Kidney glomerular epithelial cell (primary cell): ENCODE results near the gene RNF208.

Experiments used
- DNase-seq: peaks from one replicate; lab custom pipeline; 2025; lab: John Stamatoyannopoulos, UW

Gene RNF208

DNA sequence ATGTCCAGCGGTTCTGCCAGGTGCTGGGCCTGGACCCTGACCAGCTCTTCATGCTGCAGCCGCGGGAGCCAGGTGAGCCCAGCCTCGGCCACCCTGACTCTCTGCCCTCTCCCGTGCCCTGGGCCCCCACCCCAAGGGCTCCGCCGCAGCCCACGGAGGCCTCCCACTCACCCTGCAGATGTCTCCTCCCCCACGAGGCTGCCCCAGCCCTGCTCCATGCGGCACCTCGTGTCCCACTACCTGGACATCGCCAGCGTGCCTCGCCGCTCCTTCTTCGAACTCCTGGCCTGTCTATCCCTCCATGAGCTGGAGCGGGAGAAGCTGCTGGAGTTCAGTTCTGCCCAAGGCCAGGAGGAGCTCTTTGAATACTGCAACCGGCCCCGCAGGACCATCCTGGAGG is 7.4 kb downstream of the RNF208 start:
- no peak for DNase-seq

DNA sequence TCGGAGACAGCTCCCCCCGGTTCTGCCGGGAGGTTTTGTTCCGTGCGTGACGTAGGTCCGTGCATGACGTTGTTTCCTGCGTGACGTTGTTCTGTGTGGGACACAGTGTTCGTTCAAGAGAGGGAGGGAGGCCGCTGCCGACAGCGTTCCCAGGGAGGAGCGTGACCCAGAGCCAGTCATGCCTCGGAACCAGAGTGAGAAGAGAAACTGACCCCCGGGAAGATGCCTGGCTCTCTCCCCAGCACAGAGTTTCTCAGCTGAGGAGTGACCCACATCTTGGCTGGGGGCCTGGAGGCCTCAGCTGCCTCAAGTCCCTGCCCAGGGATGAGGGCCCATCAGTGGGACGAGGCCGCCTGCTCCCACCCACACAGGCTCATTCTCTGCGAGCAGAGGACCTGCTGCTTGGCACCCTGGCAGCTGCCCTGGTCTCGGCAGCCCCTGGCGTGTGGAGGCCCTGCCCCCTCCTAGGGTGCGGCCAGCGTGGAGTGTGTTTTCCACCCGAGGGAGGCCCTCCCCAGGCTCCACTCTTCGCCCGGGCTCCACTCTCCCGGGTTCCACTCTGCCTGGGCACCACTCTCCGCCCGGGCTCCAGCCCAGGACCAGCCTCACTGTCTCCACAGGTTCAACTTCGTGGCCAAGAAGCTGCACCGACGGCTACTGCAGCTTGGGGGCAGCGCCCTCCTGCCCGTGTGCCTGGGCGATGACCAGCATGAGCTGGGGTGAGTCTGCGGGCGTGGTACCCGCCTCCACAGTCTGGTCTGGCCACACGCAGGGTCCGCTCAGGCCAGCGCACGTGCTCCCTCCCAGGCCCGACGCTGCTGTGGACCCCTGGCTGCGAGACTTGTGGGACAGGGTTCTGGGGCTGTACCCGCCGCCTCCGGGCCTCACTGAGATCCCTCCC is 8.6 kb downstream of the RNF208 start:
- DNase-seq = no peak

DNA sequence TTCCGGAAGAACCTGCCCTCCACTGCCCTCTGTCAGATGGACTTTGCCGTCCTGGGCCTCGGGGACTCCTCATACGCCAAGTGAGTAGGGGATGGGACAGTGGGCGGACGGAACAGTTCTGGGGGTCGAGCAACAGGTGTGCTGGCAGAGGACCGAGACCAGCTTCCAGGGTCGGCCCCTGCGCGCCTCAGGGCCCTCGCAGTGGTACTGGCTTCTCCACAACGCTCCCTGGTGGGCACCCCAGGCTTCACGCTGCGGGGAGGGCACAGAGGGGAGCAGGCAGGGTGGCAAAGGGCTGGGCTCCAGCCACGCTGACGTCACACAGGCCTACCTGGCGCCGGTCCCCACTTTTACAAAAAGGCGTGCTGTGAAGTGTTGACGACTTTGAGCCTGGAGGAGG is 9.5 kb downstream of the RNF208 start:
- no peak for DNase-seq

DNA sequence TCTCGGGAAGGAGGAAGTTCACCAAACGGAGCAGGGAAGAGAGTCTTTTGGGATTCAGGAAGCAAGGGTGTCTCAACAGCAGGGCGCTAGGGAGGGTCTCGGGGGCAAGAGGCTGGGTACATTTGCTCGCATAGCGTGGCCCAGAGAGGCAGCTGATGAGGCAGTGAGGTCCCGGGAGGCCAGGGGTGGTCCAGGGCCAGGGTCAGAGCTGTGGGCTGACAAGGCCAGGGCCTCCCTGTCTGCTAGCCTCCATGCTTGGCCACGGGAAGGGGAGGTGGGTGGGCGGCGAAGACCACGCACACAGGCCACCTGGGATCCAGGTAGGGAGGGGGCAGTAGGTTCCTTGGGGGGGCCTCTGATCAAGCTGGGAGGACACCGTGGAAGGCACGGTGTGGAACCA is 10.5 kb downstream of the RNF208 start:
- DNase-seq = no peak

DNA sequence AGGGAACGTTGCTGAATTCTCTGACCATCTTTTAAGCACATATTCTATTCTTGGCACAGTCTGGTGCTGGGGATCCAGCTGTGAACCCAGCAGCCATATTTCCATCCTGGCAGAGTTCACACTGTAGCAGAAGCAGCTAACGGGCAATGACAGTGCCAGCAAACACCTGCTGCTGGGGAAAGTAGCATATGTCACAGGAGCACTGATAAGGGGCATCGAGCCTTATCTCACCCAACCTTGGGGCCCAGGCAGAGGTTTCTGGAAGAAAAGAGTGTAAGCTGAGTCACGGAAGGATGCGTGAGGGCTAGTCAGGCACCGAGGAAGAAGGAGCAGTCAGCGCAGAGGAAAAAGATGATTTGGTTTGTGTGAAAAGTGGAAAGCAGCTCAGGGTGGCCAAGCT is 15.4 kb downstream of the RNF208 start:
- DNase-seq = no peak

DNA sequence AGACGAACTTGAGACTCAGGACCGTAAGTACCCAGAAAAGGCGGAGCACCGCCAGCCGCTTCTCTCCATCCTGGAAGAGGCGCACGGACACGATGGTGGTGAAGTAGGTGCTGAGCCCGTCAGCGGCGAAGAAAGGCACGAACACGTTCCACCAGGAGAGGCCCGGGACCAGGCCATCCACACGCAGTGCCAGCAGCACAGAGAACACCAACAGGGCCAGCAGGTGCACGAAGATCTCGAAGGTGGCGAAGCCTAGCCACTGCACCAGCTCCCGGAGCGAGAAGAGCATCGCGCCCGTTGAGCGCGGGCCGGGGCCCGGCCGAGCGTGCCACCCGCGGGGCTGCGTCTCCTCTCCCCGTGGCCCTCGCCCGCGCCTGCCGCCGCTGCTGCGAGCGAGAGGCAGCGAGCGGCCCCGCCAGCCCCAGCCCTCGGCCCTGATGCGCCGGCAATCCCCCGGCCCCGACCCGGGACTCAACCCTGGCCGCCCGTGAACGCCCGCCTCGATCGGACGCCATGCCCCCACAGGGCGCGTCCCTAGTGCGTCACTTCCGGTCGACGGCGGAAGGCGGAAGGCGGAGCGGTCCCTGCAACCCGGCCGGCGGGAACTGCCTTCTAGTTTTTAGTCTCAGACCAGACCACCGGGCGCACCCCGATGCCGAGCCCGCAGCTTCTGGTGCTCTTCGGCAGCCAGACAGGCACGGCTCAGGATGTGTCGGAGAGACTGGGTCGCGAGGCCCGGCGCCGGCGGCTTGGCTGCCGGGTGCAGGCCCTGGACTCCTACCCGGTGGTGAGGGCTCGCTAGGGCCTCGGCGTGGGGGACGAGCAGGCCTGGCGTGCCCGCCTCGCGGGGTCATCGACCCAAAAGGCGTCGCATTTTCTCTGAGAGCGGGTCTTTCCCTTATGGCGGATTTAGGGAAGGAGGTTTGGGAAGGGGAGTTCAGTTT is 16.6 kb downstream of the RNF208 start, which contains the start of the genes NDOR1 and TMEM203:
Gene NDOR1 (plus strand): TSS at position 575 of the 944 bp plus-strand sequence. CDS start 78 bp downstream, at position 653.
Gene TMEM203 (minus strand): TSS at position 523 of the 944 bp plus-strand sequence. CDS start 234 bp downstream, at position 289.
- peak; percentile 64 for DNase-seq

DNA sequence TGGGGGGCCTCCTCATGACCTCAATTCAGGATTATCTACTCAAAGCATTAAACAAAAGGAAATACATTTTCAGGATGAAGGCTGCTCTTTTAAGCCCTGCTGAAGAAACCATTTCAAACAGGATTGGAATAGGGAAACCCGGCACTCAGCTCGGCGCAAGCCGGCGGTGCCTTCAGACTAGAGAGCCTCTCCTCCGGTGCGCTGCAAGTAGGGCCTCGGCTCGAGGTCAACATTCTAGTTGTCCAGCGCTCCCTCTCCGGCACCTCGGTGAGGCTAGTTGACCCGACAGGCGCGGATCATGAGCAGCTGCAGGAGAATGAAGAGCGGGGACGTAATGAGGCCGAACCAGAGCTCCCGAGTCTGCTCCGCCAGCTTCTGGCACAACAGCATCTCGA is 17.3 kb downstream of the RNF208 start:
- DNase-seq = no peak

DNA sequence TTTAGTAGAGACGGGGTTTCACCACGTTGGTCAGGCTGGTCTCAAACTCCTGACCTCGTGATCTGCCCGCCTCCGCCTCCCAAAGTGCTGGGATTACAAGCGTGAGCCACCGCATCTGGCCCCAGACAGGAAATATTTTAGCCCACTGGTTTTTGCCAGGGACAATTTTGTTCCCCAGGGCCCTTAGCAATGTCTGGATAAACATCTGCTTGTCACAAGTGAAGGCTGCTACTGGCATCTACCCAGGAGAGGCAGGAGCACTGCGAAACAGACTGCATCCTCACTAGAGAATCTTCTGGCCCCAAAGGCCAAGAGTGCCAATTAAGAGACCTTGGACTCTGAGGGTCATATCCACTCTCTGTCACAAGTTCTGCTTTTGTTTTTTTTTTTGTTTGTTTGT is 19.1 kb downstream of the RNF208 start:
- no peak for DNase-seq

DNA sequence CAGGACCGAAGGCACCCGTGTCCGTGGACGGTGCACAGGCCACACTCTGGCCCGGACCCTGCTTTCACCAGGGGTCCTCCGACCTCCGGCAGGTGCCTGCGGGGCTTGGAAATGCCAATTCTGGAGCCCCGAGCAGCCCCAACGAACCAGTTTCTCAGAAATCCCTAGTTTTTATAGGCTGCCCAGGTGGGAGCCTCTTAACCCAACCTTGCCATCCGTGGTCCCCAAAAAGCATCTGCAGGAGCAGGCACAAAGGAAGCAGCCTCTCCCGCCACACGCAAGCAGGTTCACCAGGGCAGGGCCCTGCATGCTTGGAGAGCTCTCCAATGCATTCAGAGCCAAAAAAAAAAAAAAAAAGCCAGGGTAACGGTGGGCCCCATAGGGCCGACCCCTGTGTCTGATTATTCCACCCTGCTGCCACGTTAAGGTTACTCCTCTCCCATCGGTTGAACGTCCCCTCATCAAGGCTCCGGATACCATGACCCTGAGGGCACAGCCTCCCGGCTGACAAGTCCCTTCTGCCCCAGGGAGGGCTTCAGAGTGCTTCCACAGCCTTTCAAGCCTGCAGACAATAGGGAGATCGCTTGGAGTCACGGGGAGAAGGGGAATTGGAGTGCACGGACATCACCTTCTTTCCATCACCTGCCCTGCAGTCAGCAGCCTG is 20.7 kb downstream of the RNF208 start:
- no peak for DNase-seq

DNA sequence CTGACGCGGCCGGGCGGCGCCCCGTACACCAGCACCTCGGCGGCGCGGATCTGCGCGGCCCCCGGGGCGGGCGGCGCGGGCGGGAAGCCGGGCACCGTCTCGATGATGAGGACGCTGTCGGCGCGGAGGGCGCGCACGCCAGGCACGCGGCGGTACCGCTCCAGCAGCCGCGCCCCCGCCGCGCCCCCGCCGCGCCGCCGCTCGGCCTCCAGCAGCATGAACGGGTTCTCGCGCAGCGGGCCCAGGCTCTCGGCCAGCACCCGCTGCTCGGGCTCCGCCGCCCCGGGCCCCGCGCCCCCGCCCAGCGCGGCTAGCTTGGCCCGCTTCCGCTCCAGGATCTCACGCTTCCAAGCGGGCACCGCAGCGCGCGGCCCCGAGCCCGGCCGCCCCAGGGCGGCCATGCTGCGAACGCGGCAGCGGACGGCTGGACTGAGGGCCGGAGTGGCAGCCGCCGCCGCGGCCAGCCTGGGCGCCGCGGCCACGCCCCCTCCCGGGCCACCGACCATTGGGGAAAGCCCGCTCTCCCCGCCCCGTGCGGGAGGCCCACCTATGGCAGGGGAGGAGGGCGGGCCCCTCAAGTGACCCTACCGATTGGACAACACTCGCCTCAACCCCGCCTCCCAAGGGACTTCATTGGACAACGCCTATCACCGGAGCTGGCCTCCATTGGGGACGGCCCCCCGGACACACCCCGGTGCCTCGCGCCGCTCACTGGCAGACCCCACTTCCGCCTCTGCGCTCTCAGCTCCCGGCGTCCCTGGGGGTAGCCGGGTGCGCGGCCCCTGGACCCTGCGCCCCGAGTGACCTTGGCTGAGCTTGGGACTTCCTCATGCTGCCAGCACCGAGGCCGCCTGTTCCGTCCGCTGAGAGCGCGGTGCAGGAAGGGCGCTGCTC is 21.5 kb downstream of the RNF208 start, which contains the start of gene TPRN:
Gene TPRN (minus strand): TSS at position 431 of the 894 bp plus-strand sequence. CDS start 30 bp downstream, at position 401.
- DNase-seq = peak; percentile 98

DNA sequence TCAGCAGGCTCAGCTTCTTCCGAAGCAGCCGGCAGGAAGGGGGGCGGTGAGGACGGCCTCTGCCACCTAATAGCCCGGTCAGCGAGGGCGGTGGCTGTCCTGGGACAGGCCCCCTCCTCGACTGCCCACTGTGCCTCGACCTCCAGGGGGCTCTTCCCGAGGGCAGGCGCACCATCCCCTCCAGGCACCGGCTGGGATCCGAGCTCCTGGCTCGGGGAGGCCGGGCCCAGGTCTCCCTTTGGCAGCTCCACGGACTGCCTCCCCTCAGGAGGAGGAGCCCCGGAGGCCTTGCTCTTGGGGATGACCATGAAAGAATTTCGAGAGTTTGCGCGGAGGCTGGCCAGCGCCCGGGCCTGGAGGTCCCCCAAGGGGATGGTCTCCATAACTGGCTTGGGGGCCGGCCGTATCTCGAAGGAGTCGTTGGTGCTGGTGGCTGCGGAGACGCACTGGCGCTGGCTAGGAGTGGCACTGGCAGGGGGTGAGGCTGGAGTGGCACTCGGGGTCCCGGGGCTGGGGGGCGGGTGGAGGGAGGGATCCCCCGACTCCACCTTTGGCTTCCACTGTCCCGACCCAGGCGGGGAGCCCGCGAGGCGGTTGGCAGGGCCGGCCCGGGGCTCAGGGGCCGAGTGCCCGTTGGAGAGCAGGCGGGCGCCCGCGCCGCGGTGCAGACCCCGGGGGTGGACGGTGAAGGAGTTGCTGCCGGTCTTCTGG is 22.5 kb downstream of the RNF208 start:
- no peak for DNase-seq

DNA sequence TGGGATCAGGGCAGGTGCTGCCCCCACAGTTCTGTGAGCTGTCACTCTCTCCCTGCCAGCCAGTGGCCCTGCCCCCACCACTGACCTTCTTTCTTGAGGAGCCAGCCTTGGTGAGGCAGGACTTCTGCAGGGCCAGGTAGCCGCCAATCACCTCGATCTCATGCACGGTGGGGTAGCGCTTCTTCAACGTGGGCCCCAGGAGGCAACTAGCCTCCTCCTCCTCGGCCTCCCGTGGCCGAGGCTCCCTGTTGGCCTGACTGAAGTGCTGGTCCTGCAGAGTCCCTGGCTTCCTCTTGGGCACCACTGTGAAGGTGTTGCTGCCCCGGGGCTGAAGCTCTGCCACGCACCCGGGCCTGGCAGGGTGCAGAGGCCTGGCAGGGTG is 23.1 kb downstream of the RNF208 start:
- DNase-seq = no peak

DNA sequence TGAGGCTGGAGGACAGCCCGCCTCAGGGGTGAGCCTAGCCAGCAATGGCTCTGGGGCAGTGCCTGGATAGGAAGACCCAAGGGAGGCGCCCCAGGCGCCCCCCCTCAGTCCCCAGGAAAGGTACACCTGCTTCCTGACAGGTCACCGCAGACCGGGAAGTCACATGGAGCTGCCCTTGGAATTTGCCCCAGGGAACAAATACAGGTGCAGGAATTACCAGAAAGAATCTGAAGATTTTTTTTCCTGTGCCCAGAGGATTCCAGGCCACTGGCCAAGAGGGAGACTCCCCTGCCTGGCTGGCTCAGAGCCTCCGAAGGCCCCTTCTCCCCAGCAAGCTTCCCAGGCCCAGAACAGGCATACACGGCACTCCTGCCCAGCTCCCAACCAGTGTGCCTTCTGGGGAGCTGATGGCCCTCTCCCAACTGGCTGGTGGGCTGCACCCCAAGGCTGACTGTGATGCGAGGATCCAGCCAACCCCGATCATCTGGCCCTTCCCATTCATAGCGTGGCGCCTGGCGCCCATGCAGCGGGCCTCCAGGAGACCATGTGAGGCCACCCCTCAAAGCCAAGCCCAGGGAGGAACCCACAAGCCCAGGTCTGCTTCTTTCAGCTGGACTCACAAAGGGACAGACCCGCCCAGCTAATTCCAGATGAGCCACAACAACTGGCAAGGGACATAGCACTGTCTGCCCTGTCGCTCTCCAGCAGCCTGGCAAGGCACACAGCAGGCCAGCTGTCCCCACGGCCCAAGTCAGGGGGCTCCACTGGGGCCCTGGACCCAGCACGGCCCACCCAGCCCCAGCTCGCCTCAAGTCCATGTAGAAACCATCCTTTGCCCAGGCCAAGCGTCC is 23.8 kb downstream of the RNF208 start:
- no peak for DNase-seq

DNA sequence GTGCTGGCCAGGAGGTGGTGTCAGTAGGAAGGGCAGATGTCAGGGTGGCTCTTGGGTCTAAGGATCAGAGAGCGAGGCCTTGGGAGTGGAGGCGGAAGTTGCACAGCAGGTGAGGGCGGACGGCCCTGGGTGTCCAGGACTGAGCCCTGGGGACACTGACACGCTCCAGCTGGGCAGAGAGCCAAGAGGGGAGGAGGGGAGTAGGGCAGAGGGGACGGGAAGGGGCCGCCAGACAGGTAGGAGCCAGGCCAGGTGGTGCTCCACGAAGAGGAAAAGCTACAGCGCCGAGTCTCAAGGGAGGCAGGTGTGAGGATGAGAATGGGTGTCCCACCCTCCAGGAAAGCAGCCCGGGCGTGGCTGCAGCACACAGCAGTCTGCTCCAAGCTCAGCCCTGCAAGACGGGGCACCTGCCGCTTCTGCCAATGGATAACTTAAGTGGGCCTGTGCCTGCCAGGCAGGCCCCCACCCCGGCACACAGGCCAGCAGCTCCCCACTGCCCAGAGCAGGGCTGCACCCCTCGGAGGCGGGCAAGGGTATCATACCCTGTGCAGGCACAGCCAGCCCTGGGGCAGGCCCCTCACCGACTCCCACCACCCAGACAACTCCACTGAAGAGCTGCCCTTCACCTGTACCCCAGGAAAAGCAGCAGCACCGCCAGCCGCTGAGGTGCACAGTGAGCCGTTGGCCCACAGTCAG is 26.4 kb downstream of the RNF208 start:
- no peak for DNase-seq

DNA sequence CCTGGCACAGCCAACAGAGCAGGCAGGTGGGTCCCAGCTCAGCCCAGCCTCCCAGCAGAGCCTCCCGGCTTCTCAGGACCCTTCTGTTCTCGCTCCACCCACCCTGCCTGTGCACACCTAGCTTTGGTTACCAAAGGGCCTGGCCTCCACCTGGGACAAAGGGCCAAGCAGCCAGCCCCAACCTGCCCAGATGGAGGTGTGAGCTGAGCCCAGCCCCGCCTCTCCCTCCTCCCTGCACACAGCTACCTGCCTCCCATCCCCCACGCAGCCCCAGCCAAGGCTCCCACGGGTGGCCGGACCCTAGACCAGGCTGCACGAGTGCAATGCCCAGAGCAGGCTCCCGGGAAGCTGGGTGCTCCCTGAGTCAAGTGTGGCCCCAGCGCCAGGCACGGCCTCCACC is 27.1 kb downstream of the RNF208 start:
- DNase-seq = no peak

DNA sequence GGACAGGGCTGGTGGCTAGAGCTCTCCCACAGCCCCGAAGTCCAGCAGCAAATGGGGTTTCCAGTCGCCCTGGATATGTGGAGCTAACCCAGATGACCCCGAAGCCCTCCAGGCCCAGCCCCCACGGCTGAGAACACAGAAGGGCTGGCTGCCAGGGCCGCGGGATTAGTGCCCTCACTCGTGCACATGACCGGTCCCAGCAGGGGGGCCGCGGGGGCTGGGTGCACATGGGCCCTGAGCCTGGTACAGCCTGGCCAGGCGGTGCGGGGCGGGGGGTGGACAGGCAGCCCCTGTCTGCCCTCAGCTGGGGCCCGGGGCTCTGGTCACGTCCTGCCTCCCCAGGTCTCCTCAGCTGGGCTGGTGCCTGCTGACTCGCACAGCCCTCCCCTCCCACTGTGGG is 27.7 kb downstream of the RNF208 start:
- DNase-seq = no peak

DNA sequence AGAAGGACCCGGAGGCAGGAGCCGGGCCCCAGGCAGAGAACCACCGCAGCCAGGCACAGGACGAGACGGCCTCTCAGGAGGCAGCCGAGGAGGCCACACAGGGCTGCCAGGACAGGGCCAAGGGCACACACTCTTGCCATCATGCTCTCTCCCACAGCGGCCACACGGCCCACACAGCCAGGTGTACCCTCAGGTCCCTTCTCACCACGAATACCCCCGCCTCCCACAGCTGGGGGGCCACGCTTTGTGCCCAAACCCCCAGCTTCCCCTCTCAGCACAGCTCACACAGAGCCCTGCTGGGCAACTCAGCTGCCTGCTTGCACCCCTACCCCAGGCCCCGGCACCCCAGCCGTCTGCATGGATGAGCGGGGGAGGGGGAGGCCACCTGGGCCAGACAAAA is 28.3 kb downstream of the RNF208 start:
- DNase-seq = no peak

DNA sequence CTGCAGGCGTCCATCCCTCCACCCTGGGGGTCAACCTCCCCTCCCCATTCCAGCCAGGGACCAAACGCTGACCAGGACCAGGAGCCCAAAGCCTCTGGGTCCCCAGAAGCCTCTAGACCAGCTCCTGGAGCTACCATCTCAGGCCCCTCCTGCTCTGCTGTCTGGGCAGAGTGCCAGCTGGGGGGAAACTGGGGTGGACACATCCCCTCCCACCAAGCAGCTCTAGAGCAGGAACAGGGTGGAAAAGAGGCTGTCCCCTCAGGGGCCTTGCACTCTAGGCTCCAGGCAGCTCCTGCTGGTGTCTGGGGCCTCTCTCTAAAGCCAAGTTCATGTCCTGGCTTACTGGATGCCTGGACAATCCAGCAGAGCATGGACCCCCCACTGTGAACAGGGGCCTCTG is 29.2 kb downstream of the RNF208 start:
- DNase-seq = no peak

DNA sequence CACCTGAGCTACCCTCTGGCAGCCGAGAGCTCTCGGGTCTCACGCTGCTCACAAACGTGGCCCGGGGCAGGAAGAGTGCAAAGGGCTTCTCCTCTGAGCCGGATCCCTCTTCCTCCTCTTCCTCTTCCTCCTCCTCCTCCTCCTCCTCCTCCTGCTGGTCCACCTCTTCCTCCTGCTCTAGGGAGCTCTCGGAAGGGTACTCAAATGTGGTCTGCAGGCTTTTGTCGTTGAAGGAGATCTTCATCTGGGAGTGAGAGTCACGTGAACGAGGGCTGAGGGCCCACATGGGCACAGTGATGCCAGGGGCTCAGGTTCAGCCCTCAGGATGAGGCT is 29.6 kb downstream of the RNF208 start:
- no peak for DNase-seq
